GDM1 (cell line): ENCODE data around the gene GRB10.

Experiments used
- DNase-seq: peaks from one replicate; lab custom pipeline; 2025; lab: John Stamatoyannopoulos, UW

The GRB10 gene

DNA sequence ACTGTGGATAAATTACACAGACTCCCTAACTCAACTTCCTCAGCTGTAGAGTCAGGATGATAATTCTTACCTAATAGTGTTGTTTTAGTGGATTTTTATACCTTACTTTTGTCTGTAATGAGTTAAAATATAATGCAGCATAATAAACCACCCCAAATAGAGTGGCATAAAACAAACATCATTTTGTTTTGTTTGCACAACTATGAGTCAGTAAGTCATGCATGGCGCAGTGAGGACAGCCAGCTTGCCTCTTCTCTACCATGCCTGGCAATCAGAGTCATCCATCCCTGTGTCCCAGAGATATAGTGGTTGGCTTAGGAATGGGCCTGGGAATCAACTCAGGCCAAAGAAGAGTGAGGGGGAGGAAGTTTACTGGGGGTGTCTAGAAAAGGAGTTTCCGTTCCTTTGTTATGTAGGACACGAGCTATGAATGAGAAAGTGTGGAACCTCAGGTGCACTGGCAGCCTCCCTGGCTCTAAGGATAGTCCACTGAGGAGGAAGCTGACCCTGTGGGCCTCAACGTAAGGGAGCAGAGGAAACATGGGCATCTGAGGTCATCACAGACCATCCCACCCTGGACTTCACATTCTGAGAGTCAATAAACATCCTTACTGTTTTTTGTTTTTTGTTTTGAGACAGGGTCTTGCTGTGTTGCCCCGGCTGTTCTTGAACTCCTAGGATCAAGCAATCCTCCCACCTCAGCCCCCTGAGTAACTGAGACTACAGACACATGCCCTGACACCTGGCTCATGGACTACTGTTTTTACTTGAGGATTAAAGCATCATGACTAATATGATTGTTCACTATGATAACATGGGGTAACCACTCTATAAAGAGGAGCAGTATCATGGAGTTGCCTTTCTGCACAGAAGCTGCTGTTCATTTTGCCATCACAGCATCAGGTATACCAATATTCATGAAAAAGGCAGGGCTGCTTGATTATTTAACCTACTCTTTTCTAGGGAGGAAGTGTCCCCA, 21.0 kb upstream of the GRB10 start:
- DNase-seq, result no peak

DNA sequence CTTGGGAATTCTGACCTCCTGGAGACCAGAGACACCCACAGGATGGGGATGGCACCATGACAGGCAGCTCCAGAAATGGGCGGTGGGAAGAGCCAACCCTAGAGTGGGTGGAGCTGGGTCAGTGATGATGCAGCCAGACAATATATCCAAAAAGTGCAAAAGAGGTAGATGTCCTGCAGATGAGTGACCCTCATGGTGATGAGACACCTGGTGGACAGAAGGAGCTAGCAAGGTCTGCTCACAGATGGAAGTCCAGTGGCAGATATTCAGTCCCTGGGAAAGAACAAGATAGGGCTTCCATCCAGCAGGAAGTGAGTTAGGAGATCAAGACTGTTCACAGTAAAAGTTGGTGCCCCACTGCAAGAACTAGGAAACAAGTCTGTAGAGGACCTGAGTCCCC, 19.2 kb upstream of the GRB10 start:
- no peak for DNase-seq

DNA sequence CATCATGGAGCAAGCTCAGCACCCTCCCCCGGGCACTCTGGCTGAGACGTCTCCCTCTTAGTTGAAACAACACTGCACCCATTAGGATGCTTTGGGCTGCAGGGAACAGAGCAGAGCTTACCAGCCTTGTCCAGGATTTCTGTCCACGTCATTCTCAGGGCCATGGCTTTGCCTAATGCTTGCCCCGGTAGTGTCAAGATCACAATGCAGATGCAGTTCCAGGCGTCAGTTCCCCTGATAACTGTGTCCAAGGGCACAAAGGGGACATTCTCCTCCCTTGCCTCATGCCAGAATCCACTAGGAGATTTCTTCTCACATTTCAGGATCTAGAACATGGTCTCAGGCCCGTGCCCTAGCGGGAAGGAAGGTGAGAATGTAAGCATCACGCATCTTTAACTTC, 17.2 kb upstream of the GRB10 start:
- no peak for DNase-seq

DNA sequence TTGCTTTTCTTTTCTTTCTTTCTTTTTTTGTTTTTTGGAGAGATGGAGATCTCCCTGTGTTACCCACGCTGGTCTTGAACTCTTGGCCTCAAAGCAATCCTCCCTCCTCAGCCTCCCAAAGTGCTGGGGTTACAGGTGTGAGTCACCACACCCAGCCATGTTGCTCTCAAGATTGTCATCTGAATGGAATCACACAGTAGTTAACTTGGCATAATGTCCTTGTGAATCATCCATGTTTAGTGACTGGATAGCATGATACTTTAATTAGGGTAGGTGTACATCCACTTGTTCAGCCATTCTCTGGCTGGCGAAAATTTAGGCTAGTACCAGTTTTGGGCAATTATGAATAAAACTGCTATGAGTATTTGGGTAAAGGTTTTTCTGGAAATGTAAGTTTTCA, 15.4 kb upstream of the GRB10 start:
- no peak for DNase-seq

DNA sequence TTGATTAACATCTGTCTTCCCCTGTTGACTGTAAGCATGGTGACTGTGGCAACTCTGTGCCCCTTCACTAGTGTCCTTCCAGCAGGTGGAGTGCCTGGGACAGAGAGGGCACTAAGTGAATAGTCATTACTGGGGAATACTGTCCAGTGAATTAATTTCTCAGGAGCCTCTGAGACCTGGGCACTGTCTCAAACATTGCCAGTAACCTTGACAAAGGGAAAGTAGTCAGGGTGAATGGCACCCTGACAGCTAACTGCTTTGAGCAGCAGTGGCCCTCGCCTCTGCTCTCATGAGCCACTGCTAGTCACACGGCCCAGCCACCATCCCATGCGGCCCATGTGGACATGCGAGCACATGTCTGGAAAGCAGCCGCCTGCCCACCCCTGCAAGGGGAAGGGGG, 13.1 kb upstream of the GRB10 start:
- DNase-seq, result no peak

DNA sequence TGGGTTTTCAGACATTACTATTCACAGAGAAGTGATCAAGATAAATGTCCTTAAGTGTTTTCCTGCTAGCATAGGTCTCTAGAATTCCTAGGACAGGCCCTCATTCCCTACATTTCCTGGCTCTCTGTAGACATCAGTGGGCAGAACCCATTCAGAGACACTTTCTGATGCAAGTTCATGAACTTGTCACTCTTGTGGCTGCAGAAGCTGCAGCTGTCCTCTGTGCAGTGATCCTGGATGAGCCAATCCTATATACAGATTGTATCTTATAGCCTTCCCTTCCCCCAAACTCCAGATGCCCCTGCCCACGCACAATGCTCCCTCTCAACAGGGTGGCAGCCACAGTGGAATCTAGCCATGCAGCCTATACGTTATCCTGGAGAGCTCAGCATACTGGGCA, 12.6 kb upstream of the GRB10 start:
- no peak for DNase-seq

DNA sequence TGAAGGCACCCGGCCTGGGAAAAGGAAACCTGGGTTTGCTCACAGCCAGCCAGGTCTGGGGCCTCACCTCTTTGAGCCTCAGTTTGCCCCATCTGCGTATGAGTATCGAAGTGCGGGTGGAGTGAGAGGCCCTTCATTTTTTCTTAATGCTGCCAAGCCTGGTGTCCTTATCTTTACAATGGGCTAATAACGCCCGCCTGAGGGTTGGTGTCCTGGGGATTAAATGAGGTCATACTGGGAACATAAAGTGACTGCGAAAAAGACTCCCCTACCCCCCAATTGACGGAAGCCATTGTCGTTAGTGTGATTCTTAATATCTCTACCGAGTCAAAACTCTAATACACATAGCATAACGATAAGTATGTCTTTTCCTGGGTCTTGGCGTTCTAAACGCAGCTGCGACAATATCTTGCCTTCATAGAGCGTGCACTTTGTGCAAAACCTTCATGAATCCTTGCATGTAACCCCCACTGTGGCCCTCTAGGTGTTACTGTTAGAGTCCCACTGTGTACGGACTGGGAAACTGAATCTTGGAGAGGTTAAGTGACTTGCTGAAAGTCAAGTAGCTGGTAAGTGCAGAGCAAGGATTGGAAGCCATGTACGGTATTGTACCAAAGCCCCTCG, 11.4 kb upstream of the GRB10 start:
- no peak for DNase-seq

DNA sequence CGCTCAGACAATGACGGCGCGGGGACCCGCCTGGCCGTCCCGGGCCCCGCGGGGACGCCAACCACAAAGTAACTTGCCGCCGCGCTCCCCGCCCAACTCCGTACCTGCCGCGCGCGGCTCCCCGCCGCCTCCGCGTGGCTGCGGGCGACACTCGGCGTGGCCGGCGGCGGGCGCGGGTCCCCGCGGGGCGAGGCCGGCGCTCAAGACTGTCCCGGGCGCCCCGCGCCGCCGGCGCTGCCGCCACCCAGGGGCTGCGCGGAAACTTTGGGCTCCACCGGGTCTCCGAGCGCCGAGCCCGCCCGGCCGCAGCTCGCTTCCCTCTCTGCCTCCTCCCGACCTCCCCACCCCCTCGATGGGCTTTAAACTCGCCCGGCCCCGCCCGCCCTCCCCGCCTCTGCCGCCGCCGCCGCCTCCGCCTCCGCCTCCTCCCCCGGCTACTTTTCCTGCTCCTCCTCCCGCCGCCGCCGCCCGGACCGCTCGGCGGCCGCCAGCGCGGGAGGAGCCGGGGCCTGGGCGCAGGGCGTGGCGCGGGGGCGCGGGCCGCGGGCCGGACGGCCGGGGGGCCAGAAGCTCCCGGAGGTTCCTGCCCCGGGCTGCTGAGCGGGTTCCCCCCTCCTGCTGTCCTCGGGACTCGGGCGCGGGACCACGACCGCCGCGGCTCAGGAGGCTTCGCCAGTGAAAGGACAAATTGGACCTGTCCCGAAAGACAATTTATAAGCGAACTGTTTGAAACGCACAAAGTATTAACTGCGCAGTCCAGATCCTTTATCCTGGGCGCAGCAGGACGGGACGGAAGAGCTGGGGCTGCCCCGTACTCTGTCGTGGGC, 10.6 kb upstream of the GRB10 start:
- no peak for DNase-seq

DNA sequence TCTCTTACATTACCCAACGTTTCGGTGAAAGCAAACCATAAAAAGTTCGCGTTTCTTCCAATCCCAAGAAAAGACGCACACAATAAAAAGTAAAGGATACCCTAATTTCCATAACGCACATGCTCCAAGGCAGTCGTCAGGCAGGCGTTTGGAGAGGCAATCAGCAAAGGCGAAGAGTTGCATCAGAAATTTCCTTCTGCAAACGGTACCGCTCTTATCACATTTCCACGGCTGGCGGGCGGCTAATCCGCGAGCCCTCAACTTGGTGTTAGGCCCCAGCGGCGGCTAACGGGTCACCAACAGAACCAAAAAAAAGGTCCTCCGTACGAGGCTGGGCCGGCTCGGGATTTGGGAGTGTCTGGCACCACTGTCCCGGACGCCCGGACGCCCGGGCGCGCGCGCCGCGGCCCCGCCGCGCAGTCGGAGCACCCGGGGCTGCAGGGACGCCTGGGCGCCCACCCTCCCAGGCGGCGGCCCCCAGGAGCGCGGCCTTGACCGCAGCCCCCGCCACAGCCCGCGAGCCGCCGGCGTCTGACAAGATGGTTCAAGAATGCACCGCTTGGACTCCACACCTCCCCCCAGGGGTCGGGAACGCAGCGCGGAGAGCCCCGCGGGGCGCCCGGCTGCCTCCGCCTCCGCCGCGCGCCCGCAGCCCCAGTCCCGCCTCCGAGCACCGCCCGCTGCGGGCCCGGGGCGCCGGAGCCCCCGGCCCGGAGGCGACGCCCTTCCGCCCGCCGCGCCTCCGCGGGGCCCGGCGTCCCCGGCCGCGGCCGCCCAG, 9.8 kb upstream of the GRB10 start:
- DNase-seq, result no peak

DNA sequence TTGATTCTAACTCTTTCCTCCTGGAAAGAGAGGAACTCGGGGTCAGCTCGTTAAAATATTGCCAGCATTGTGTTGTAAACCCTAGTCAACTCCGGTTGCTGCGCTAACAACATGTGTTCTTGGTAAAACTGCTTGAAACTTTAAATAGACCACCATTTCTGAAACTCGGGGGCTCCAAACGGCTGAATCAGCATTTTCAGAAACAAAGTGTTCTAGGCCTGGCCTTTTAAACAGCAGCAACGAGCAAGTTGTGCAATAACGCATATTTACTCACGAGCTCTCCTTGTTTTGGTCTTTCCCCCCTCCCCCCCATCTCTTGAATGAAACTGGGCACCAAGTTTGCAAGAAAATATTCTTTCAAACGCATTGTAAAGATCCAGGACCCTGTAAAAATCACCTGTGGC, 9.2 kb upstream of the GRB10 start:
- DNase-seq, result no peak

DNA sequence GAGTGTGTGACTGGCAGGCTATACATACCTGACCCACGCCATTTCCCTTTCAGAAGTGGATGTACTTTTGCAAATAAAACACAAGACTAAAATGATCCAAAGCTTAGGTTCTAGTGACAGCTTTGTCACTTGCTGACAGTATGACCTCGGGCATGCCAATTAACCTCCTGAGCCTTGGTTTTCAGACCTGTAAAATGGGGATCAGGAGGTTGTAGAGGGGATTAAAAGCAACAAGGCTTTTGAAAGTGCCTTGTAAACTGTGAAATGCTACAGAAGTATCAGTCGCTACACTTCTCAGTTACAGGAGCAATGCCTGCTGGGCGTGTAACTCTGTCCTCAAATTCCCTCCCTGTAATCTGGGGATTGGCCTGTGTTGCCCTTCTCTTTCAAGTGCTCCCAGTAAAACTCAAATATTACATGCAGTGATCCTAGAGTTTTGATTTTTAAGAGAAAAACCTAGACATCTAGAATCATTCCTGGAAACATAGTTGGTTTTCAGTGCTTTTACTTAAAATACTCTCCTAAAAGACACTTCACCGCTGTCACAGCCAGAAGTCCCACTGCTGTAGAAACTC, 8.8 kb upstream of the GRB10 start:
- no peak for DNase-seq

DNA sequence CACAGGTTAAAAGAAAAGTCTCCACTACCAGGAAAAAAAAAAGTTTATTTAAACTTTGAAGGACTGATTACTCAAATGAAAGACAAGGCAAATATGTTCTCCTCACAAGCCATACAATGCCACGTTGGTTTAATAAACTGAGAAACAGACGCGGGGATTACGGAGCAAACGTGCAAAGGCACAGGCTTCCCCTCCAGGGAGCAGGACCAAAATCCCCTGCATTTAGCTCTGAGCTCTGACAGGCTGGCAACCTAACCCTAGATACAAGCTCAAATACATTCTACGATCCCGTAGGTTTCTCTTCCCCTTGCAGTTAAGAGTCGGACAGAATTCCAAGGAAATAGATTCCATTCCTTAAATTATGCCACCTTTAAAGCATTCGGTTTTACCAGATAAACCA, 7.7 kb upstream of the GRB10 start:
- no peak for DNase-seq

DNA sequence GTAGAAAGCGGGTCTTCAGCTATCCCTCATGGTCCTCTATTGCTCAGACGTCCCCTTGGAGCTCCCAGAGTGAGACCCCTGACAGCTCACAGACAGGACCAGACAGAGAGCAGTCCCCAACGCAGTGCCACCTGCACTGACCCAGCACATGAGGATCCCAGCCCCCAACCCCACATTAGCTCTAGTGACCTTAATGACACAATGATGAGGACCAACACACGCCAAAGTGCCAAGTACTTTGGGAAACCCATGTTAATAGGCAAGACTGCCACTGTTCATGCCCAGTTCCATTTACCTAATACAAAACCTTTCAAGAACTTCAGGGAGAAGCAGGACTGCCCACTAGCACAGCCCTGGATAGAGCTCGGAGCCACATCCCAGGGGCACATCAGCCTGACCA, 5.7 kb upstream of the GRB10 start:
- DNase-seq, result no peak

DNA sequence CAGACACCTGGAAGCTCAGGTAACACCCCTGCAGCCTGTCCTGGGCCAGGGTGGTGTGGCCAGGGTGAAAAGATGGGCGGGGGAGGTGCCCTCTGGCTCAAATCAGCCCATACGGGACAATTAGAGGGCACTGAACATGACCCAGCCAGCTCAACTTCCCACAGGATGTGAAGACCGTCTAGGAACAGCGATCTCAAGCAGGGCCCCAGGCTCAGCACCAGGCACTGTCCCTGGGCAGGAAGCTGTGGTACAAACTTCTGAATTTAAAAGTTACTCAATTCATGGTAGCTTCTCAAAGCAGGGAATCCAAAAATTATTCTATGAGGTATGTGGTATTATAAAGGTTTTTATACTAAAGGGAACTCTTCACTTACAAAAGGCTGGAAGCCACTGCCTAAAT, 5.1 kb upstream of the GRB10 start:
- DNase-seq, result no peak

DNA sequence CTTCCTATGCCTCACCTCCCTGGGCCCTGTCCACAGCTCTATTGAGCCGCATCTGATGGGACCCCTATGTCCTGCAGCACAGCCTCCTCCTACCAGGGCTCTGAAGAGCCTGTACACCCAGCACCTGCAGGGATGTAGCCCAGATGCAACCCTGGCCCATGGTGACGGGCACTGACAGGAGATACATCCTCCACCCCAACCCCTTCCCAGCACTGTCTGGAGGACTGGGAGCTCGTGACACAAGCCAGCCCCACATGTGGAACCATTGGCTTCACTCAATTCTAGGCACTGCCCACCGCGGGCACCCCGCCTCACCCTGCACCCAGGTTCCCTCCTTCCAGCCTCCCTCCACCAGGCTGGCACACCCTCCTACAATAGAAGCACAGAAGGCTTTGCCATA, 2.6 kb upstream of the GRB10 start:
- DNase-seq, result no peak

DNA sequence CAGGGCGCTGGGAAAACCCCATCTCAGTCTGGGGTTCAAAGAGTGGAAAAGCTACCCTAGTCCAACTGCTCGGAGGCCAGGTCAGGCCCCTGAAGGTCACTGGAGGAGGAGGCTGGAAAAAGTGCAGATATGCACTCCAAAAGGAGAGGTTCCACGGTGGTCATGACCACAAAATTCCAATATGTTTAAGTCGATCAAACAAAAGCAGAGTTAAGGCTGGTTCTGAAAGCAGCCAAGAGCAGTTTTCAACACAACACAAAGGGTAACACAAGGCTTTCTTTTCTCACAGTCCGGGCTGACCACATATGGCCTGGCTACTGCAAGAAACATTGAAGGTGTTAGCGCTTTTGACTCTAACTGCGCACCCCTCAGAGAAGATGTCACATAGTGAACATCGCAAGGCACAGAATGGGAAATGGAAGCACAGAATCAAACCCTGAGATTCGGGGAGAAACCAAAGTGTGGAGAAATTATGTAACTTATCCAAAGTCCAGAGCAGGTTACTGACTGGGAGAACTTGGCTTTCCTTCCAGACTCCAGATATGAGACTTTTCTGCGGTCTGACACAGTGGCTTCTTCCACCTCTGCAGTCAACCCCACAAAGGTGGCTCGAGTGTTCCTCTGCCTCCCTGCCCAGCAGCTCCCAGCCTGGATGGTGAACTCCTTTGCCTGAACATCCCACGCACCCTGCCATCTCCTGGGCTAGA, 1.3 kb upstream of the GRB10 start:
- DNase-seq, result no peak

DNA sequence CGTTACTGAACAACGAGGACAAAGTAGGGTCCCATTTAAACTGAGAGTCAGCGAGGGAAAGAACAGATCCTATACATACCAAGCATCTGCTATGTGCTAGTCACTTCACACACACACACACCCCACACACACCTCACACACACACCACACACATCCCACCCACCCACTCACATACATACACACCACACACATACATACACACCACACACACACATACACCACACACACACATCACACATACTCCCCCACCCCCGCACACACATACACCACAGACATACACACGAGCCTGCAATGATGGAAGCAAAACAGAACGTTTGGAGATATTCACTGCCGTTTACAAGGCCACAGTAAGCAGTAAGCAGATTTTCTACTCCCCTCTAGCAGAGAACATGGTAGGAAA, 607 bp upstream of the GRB10 start:
- no peak for DNase-seq

DNA sequence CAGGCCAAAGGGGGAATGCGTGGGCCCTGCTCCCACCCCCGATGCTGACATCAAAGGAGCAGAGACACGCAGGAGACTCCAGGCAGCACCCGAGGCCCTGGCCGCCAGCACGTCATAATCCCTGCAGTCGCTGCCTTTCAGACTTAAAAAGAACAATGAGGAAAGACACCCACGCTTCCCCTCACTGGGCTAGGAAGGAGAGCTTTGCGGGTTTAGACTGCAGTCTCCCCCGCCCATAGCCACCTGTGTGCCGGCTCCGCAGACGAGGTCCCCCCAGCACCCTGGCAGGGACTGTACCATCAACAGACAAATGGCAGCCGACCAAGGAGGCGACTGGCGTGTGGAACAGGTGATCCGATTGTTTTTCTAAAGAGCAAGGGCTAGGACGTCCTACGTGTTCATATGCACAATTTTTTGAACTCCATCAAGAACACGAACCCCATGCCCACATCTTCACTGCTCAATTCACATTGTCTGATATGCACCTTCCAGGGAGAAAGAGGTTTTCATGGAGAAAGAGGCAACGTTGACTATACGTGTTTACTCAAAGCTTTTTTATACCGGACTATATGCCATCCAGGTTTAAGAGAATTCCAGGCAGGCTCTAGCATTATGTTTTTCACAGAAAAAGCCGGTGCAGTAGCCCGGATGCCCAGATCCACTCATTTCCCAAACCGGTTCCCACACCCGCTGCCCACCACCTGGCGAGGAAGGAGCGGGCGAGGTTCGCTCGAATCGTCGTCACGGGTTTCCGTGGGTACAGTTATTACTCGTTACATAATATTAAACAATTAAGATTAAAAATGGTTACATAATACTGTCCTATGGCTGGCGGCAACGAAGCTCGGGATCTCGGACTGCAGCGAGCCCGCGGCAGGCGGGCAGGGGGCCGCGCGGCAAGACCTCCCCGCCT, 1.1 kb downstream of the GRB10 start:
- no peak for DNase-seq

DNA sequence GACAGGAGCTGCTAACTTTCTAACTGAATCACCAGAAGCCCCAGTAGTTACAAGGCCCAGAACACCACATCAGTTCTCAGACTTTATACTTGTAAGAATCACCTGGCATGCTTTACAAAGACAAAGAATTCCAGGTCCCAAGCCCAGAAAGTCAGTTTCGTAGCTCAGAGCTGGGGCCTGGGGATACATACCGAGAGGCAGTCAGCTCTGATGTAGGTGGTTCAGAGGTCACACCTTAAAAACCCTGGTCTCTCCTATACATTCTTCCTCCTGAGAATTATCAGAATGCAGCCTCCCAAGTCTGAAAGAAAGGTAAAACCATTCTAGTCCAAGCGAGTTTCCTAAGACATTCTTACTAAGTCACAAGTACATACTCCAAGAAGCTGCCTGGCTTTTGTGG, 2.3 kb downstream of the GRB10 start:
- no peak for DNase-seq

DNA sequence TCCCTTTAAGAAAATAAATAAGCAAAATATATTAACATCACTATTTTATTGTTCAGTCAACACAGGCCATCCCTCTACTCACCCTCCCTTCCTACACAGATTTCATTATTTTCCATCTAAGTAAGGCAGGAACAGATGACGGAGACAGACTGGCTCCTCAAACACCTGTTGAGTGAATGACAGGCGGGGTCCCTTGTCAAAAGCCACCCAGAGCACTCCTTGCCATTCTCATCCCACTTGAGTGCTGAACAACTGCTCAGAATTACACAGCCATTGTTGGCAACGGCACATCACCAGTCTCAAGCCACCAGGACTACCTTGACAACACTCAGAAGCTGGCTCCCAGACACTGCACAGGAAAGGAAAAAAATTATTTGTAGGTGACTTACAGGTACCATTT, 3.3 kb downstream of the GRB10 start:
- no peak for DNase-seq
